HL-60 (cell line): ENCODE data around the gene KCNQ1.

Experiments used
- DNase-seq, 2 experiments: peaks; one replicate each; pipeline ENCODE4 v3.0.0-alpha.2; 2010 to 2020; ENCODE audit warnings: low read depth in 1 of 2, low spot score in 1 of 2
- H3K27ac ChIP-seq: fragments of 250-450 bp; sonication (Bioruptor Pico); replicated peaks from 2 replicates; pipeline ENCODE4 v1.5.1; 2020; ENCODE audit warnings: mild to moderate bottlenecking, moderate library complexity
- H3K27me3 ChIP-seq: fragments of 250-450 bp; sonication (Bioruptor Pico); 2 replicates; pipeline ENCODE4 v1.5.1; 2021; ENCODE audit warnings: mild to moderate bottlenecking, moderate library complexity; ENCODE audit not compliant: insufficient read depth, poor library complexity, severe bottlenecking
- H3K4me3 ChIP-seq: replicated peaks from 2 replicates; pipeline ENCODE4 v1.5.1; 2011; ENCODE audit warnings: mild to moderate bottlenecking, control low read depth, low read length; ENCODE audit not compliant: insufficient read depth
- GABPA ChIP-seq: IDR thresholded peaks from 2 replicates; pipeline ENCODE4 v1.6.1; 2012; ENCODE audit warnings: low read depth
- POLR2AphosphoS5 ChIP-seq: IDR thresholded peaks from 2 replicates; pipeline ENCODE4 v1.6.1; 2012; ENCODE audit warnings: low read depth
- REST ChIP-seq: IDR thresholded peaks from 2 replicates; pipeline ENCODE4 v1.6.1; 2012; ENCODE audit warnings: low read depth; ENCODE audit not compliant: insufficient replicate concordance
- SPI1 ChIP-seq: IDR thresholded peaks from 2 replicates; pipeline ENCODE4 v1.6.1; 2012; ENCODE audit warnings: low read depth, mild to moderate bottlenecking, borderline replicate concordance
- TF ChIP-seq, protein P1 (sequence below): IDR thresholded peaks from one replicate; pipeline ENCODE4 v1.5.1; 2011; ENCODE audit warnings: low read length, control low read depth, inconsistent platforms; ENCODE audit not compliant: insufficient read depth

Gene KCNQ1

DNA sequence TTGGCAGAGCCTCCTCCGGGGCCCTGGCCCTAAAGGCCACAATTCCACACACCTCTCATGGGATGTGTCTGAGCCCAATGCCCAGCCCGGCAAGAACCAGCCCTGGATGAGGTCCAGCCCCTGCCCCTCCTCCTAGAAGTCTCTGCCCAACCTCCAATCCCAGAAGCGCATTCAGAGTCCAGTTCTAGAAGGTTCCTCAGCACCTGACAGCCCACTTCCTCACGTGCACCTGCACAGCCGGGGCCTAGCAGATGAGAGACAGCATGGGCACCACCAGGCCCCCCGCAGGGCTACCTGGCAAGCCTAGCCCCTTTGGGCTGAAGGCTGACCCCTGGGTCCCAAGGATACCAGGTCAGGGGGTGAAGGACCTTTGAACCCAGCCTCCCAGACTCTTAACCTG lies 452.2 kb downstream of the KCNQ1 start:
- DNase-seq = no peak
- Histone ChIP-seq H3K4me3 (no peak overlapping the region), H3K27me3 (no peaks in the 10 kb centered on the region), H3K27ac (no peak overlapping the region)
- TF ChIP-seq SPI1 (no peak), REST (no peak), GABPA (no peak), POLR2AphosphoS5 (no peak)
- TF ChIP-seq, protein P1, sequence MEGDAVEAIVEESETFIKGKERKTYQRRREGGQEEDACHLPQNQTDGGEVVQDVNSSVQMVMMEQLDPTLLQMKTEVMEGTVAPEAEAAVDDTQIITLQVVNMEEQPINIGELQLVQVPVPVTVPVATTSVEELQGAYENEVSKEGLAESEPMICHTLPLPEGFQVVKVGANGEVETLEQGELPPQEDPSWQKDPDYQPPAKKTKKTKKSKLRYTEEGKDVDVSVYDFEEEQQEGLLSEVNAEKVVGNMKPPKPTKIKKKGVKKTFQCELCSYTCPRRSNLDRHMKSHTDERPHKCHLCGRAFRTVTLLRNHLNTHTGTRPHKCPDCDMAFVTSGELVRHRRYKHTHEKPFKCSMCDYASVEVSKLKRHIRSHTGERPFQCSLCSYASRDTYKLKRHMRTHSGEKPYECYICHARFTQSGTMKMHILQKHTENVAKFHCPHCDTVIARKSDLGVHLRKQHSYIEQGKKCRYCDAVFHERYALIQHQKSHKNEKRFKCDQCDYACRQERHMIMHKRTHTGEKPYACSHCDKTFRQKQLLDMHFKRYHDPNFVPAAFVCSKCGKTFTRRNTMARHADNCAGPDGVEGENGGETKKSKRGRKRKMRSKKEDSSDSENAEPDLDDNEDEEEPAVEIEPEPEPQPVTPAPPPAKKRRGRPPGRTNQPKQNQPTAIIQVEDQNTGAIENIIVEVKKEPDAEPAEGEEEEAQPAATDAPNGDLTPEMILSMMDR = no peak

DNA sequence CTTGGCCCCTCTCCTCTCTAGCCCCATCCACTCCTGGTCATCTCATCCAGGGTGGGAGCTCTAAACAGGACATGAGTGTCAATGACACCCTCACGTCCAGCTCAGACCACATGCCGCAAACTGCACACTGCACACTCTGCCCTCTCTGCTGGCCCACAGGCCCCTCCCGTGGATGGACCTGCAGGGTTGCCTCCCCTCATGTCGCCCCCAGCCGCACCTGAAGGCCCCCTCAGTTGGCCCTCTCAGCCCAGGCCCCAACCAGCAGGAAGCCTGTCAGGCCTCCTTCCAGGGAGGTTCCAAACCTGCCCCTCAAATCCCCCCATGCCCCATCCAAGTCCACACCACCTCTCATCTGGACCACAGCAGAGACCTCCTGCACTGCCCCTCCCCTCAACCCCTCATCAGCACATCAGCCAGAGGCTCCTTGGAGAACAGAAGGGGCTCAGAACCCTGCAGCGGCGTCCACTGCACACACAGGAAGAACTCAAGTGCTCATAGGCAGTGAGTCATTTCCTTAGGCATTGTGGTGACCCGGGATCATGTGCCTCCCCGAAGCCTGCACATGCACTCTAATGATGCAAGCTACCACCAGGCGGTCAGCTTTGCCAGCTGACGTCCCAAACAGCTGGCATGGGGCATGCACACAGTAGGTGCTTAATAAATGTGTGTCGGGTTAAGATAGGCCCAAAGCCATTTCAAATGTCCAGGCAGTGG lies 453.7 kb downstream of the KCNQ1 start:
- TF ChIP-seq REST (no peak), POLR2AphosphoS5 (peak; percentile 88)
- H3K4me3 ChIP-seq = no peak overlapping the region
- peak overlapping the region; percentile 54 for H3K27ac ChIP-seq
- DNase-seq = peak; percentile 80 to 86
- H3K27me3 ChIP-seq = no peaks in the 10 kb centered on the region
